SK-N-SH treated with all-trans-retinoic acid at 6 μM for 48 hours (cell line): Measurements from ENCODE around the gene GSS.
"Not testable (repeated sequence)": the region's sequence is repeated elsewhere in the genome, so short reads cannot be mapped to it uniquely, and the experiment has no call there.

Source experiments
- BACH2 ChIP-seq: fragments of 250-450 bp; sonication (Bioruptor Pico); IDR thresholded peaks from 2 replicates; pipeline ENCODE4 v1.9.0; 2021; ENCODE audit warnings: mild to moderate bottlenecking, borderline replicate concordance
- ISL1 ChIP-seq: fragments of 250-450 bp; sonication (Bioruptor Pico); IDR thresholded peaks from 2 replicates; pipeline ENCODE4 v2.1.2; 2022; ENCODE audit warnings: mild to moderate bottlenecking, moderate library complexity
- RARB ChIP-seq: fragments of 250-450 bp; sonication (Bioruptor Pico); IDR thresholded peaks from 2 replicates; pipeline ENCODE4 v1.8.0; 2021; ENCODE audit warnings: mild to moderate bottlenecking, moderate library complexity
- TF ChIP-seq, protein P1 (sequence below): fragments of 250-450 bp; sonication (Bioruptor Pico); IDR thresholded peaks from 2 replicates; pipeline ENCODE4 v1.5.0; 2020; ENCODE audit warnings: mild to moderate bottlenecking, moderate library complexity
- TF ChIP-seq, protein P2 (sequence below): fragments of 250-450 bp; sonication (Bioruptor Pico); IDR thresholded peaks from 2 replicates; pipeline ENCODE4 v1.8.0; 2020; ENCODE audit warnings: mild to moderate bottlenecking, moderate library complexity, borderline replicate concordance

DNA sequence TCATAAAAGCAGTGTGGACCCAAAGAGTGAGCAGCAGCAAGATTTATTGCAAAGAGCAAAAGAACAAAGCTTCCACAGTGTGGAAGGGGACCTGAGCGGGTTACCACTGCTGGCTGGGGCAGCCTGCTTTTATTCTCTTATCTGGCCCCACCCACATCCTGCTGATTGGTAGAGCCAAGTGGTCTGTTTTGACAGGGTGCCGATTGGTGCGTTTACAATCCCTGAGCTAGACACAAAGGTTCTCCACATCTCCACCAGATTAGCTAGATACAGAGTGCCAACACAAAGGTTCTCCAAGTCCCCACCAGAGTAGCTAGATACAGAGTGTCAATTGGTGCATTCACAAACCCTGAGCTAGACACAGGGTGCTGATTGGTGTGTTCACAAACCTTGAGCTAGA lies 57.5 kb downstream of the GSS start:
- TF ChIP-seq, protein P1, sequence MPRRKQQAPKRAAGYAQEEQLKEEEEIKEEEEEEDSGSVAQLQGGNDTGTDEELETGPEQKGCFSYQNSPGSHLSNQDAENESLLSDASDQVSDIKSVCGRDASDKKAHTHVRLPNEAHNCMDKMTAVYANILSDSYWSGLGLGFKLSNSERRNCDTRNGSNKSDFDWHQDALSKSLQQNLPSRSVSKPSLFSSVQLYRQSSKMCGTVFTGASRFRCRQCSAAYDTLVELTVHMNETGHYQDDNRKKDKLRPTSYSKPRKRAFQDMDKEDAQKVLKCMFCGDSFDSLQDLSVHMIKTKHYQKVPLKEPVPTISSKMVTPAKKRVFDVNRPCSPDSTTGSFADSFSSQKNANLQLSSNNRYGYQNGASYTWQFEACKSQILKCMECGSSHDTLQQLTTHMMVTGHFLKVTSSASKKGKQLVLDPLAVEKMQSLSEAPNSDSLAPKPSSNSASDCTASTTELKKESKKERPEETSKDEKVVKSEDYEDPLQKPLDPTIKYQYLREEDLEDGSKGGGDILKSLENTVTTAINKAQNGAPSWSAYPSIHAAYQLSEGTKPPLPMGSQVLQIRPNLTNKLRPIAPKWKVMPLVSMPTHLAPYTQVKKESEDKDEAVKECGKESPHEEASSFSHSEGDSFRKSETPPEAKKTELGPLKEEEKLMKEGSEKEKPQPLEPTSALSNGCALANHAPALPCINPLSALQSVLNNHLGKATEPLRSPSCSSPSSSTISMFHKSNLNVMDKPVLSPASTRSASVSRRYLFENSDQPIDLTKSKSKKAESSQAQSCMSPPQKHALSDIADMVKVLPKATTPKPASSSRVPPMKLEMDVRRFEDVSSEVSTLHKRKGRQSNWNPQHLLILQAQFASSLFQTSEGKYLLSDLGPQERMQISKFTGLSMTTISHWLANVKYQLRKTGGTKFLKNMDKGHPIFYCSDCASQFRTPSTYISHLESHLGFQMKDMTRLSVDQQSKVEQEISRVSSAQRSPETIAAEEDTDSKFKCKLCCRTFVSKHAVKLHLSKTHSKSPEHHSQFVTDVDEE, result not testable (repeated sequence)
- TF ChIP-seq, protein P2, sequence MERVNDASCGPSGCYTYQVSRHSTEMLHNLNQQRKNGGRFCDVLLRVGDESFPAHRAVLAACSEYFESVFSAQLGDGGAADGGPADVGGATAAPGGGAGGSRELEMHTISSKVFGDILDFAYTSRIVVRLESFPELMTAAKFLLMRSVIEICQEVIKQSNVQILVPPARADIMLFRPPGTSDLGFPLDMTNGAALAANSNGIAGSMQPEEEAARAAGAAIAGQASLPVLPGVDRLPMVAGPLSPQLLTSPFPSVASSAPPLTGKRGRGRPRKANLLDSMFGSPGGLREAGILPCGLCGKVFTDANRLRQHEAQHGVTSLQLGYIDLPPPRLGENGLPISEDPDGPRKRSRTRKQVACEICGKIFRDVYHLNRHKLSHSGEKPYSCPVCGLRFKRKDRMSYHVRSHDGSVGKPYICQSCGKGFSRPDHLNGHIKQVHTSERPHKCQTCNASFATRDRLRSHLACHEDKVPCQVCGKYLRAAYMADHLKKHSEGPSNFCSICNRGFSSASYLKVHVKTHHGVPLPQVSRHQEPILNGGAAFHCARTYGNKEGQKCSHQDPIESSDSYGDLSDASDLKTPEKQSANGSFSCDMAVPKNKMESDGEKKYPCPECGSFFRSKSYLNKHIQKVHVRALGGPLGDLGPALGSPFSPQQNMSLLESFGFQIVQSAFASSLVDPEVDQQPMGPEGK (CRISPR knock-in tag), result not testable (repeated sequence)
- not testable (repeated sequence) for TF ChIP-seq ISL1 (CRISPR knock-in tag); BACH2; RARB (CRISPR knock-in tag)
